ENCODE measurements around the gene GPN3. TPM values are rescaled to one million over a fixed set of nuclear protein-coding genes. Genes with fewer than 3 reads are reported as not detected.

The GPN3 gene
- total and polyA plus RNA-seq, 10 of the 15 experiments (the other 5 are each of a cell fraction or from before 2014, with no cell fraction given): 27.1 to 117 (median 53.5) TPM

DNA sequence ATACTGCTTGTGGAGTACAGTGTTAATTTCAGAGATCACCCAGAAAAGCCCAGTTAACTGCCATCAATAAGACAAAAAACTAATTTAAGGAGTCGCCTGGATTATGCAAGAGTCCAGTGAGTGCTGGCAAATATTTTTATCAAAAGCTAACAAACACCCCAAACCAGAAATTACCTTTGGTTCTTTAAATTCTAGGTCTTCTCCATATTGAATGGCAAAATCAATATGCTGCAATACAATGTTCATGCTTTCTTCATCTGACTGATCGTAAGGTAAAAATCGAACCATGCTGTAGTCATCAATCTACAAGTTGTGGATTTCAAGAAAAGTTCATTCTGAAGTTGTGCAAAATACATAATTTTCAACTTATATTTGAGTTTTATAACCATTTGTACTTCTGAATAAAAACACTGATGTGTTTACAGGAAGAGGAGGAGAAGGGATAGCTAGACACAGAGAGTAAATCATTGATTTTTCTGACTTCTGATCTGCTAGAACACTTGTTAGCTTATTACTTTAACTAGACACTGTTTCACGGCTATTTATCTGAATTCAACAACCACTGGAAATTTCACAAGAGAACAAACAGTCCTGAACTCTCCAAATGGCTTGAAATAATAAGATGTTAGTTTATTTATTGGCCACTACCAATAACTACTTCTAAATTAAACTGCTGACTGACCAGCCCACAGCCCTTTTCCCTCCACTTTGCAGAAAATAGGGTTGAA, 14.3 kb downstream of the GPN3 start:
- no peak overlapping the region for H3K9ac ChIP-seq (ENCODE audit: control insufficient read depth, insufficient read depth, low read length)
- SMC1A ChIA-PET (ENCODE audit: uncharacterized antibody, unreplicated experiment): interaction anchor here (0.6 to 8.0 kb wide), 7 partner anchors 14 to 149 kb away, joined by 3 to 152 read pairs (median 3); partner anchors contain the start of genes FAM216A and GPN3
- H3K4me1 ChIP-seq (ENCODE audit: control insufficient read depth, insufficient read depth, low read length): peaks cover 21% of the 10 kb centered on the region
- no peak overlapping the region for H3K27ac ChIP-seq (ENCODE audit: control insufficient read depth, insufficient read depth)
- peaks cover 14% of the 10 kb centered on the region for H3K79me2 ChIP-seq (ENCODE audit: control insufficient read depth, insufficient read depth, low read length)
- ATAC-seq (no peak), FAIRE-seq (no peak), DNase-seq (ENCODE audit: low read depth, low spot score) (no peak)
- POLR2A ChIA-PET: interaction anchor here (0.6 to 1.8 kb wide), 3 partner anchors 15 to 34 kb away, joined by 4 to 14 read pairs (median 4); partner anchors contain the start of genes FAM216A and GPN3
- H3K36me3 ChIP-seq (ENCODE audit: control insufficient read depth in 2 of 2, insufficient read depth in 2 of 2, low read length in 1 of 2): peaks cover 3 to 7% of the 10 kb centered on the region in 2 experiments
- in situ Hi-C loops (cut with MboI): no loop called here
- BruUV-seq (replicated peaks): no TSS peak
- intact Hi-C loops (cut with micrococcal nuclease; ENCODE audit: unreplicated experiment): loop anchor here (5.0 kb wide), 1 partner anchor 434 kb away; no protein-coding TSS in a partner anchor
- CTCF ChIA-PET: interaction anchor here (0.9 to 10.9 kb wide), 7 partner anchors 15 to 148 kb away, joined by 3 to 237 read pairs (median 9); partner anchors contain the start of genes FAM216A, GPN3 and VPS29
- WGBS (ENCODE audit: insufficient coverage, insufficient replicate concordance, low lambda C conversion rate, missing lambda C conversion rate): 86% methylated on average over 4 of the region's 4 CpGs
- H2AFZ ChIP-seq (ENCODE audit: control insufficient read depth, low read depth, low read length): no peak overlapping the region
- no peaks in the 10 kb centered on the region; the same call in 2 of the 3 replicates for H3K9me3 ChIP-seq (replicated peaks; ENCODE audit: control insufficient read depth, insufficient read depth, low read length)
- no peak overlapping the region for H3K4me2 ChIP-seq (ENCODE audit: control insufficient read depth, insufficient read depth)
- RAD21 ChIA-PET (ENCODE audit: unreplicated experiment): interaction anchor here (0.5 to 10.2 kb wide), 5 partner anchors 15 to 429 kb away, joined by 3 to 180 read pairs (median 5); partner anchors contain the start of genes FAM216A, GPN3 and TCTN1
- H3K4me3 ChIP-seq: no peak overlapping the region
- H4K20me1 ChIP-seq (ENCODE audit: control insufficient read depth, insufficient read depth): no peaks in the 10 kb centered on the region
- no peaks in the 10 kb centered on the region for H3K27me3 ChIP-seq (replicated peaks in 1 of 2; ENCODE audit: control insufficient read depth in 2 of 2, insufficient read depth in 2 of 2, low read length in 1 of 2)
- TF ChIP-seq REST (IDR thresholded peaks at IDR 0.05; ENCODE audit: low read depth, low read length) (no peak), SIX5 (IDR thresholded peaks at IDR 0.05; ENCODE audit: low read depth, low read length, severe bottlenecking) (no peak), IKZF1 (conservative IDR thresholded peaks at IDR 0.05) (no peak), STAT3 (IDR thresholded peaks at IDR 0.05; ENCODE audit: low read depth, low read length) (no peak), ZSCAN29 (IDR thresholded peaks at IDR 0.05) (no peak), SIN3A (IDR thresholded peaks at IDR 0.05; ENCODE audit: low read depth, low read length) (no peak), PML (IDR thresholded peaks at IDR 0.05; ENCODE audit: low read length) (no peak), EED (IDR thresholded peaks at IDR 0.05; ENCODE audit: low read depth) (no peak)
- TF ChIP-seq, protein P1, sequence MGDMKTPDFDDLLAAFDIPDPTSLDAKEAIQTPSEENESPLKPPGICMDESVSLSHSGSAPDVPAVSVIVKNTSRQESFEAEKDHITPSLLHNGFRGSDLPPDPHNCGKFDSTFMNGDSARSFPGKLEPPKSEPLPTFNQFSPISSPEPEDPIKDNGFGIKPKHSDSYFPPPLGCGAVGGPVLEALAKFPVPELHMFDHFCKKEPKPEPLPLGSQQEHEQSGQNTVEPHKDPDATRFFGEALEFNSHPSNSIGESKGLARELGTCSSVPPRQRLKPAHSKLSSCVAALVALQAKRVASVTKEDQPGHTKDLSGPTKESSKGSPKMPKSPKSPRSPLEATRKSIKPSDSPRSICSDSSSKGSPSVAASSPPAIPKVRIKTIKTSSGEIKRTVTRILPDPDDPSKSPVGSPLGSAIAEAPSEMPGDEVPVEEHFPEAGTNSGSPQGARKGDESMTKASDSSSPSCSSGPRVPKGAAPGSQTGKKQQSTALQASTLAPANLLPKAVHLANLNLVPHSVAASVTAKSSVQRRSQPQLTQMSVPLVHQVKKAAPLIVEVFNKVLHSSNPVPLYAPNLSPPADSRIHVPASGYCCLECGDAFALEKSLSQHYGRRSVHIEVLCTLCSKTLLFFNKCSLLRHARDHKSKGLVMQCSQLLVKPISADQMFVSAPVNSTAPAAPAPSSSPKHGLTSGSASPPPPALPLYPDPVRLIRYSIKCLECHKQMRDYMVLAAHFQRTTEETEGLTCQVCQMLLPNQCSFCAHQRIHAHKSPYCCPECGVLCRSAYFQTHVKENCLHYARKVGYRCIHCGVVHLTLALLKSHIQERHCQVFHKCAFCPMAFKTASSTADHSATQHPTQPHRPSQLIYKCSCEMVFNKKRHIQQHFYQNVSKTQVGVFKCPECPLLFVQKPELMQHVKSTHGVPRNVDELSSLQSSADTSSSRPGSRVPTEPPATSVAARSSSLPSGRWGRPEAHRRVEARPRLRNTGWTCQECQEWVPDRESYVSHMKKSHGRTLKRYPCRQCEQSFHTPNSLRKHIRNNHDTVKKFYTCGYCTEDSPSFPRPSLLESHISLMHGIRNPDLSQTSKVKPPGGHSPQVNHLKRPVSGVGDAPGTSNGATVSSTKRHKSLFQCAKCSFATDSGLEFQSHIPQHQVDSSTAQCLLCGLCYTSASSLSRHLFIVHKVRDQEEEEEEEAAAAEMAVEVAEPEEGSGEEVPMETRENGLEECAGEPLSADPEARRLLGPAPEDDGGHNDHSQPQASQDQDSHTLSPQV (IDR thresholded peaks at IDR 0.05): no peak
- TF ChIP-seq, protein P2, sequence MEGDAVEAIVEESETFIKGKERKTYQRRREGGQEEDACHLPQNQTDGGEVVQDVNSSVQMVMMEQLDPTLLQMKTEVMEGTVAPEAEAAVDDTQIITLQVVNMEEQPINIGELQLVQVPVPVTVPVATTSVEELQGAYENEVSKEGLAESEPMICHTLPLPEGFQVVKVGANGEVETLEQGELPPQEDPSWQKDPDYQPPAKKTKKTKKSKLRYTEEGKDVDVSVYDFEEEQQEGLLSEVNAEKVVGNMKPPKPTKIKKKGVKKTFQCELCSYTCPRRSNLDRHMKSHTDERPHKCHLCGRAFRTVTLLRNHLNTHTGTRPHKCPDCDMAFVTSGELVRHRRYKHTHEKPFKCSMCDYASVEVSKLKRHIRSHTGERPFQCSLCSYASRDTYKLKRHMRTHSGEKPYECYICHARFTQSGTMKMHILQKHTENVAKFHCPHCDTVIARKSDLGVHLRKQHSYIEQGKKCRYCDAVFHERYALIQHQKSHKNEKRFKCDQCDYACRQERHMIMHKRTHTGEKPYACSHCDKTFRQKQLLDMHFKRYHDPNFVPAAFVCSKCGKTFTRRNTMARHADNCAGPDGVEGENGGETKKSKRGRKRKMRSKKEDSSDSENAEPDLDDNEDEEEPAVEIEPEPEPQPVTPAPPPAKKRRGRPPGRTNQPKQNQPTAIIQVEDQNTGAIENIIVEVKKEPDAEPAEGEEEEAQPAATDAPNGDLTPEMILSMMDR (IDR thresholded peaks at IDR 0.05 in 2 of 3, conservative IDR thresholded peaks at IDR 0.05 in 1 of 3; ENCODE audit: control insufficient read depth in 2 of 3, extremely low read depth in 1 of 3, insufficient read depth in 1 of 3, low read depth in 3 of 3, low read length in 3 of 3): no peak
